HAP-1 (cell line): ENCODE measurements around the gene CD38.

Source experiments
- DNase-seq, 2 experiments: peaks; one replicate each; pipeline ENCODE4 v3.0.0-alpha.2; 2016 to 2020; ENCODE audit warnings: low spot score in 2 of 2
- H3K27me3 ChIP-seq: fragments of 250-450 bp; sonication (Bioruptor Pico); 2 replicates; pipeline ENCODE4 v1.5.1; 2020; ENCODE audit warnings: low read depth, mild to moderate bottlenecking, moderate library complexity
- H3K36me3 ChIP-seq: fragments of 250-450 bp; sonication (Bioruptor Pico); replicated peaks from 2 replicates; pipeline ENCODE4 v1.5.1; 2020; ENCODE audit warnings: mild to moderate bottlenecking
- H3K4me1 ChIP-seq: fragments of 250-450 bp; sonication (Bioruptor Pico); 2 replicates; pipeline ENCODE4 v1.5.1; 2020; ENCODE audit warnings: mild to moderate bottlenecking
- H3K4me3 ChIP-seq: fragments of 250-450 bp; sonication (Bioruptor Pico); 2 replicates; pipeline ENCODE4 v1.5.1; 2020; ENCODE audit warnings: mild to moderate bottlenecking, moderate library complexity
- H3K9me3 ChIP-seq: fragments of 250-450 bp; sonication (Bioruptor Pico); 2 replicates; pipeline ENCODE4 v1.5.1; 2020; ENCODE audit warnings: mild to moderate bottlenecking, moderate library complexity
- in situ Hi-C: fragments of 300-500 bp; cut with MboI; formaldehyde crosslinking; loops from 3 replicates; pipeline ENCODE4 v1.14.3; 2020; ENCODE audit warnings: low sequenced_read_pairs, inconsistent platforms, mixed read lengths

CD38 gene

DNA sequence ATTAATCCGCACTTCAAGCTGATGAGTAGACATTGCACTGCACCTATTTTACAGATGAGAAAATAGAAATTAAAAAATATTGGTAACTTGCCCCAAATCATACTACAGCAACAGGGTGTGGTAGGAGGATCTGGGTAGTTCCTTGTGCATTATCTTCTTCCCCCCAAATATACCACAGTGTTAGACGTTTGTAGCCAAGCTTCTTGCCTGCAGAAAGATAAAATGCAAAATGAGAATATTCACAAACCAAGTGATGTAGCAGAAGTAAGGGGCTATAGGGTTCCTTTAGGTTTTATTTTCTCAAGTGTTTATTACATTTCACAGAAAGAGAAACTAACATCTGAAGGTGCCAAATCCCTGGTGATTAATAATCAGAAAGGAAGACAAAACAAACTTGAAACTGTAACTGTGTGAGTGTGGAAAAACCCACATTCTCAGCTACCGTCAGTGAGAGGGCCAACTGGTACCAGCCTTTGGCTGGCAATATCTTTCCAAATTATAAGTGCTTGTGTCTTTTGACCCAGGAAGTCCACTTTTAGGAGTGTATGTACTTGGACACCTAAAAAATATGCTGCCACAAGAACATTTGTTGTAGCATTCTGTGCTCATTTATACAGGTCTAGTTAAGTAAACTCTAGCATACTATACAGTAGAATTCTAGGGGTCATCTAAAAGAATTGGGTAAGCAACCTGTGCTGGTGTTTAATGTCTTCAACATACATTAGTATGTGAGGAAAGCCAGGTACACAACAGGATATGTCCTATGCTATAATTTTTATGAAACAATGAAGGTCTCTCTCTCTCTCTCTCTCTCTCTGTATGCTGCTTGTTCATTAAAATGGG, 6.7 kb upstream of the CD38 start:
- no peaks in the 10 kb centered on the region for H3K9me3 ChIP-seq
- no peak overlapping the region for H3K4me3 ChIP-seq
- peaks cover 16% of the 10 kb centered on the region for H3K27me3 ChIP-seq
- H3K4me1 ChIP-seq, result no peaks in the 10 kb centered on the region
- no peak for DNase-seq
- in situ Hi-C loops, result no loop called here
- H3K36me3 ChIP-seq, result no peaks in the 10 kb centered on the region

DNA sequence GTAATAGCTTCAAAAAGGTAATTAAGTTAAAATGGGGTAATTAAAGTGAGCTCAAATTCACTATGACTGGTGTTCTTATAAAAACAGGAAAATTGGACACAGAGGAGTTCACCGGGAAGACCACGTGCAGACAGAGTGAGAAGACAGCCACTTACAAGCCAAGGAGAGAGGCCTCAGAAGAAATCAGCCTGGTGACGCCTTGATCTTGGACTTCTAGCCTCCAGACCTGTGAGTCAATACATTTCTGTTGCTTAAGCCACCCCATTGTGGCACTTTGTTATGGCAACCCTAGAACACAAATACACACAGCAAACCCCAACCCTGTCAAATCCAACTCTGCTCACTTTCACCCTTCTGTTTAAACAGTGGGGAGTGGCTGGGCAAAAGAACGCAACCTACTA, 4.1 kb upstream of the CD38 start:
- H3K4me3 ChIP-seq, result no peak overlapping the region
- no peak for DNase-seq
- in situ Hi-C loops, result no loop called here
- H3K36me3 ChIP-seq, result no peaks in the 10 kb centered on the region
- H3K9me3 ChIP-seq, result no peaks in the 10 kb centered on the region
- H3K4me1 ChIP-seq, result peaks cover 5% of the 10 kb centered on the region; the same call in 1 of the 2 replicates
- peaks cover 35% of the 10 kb centered on the region for H3K27me3 ChIP-seq

DNA sequence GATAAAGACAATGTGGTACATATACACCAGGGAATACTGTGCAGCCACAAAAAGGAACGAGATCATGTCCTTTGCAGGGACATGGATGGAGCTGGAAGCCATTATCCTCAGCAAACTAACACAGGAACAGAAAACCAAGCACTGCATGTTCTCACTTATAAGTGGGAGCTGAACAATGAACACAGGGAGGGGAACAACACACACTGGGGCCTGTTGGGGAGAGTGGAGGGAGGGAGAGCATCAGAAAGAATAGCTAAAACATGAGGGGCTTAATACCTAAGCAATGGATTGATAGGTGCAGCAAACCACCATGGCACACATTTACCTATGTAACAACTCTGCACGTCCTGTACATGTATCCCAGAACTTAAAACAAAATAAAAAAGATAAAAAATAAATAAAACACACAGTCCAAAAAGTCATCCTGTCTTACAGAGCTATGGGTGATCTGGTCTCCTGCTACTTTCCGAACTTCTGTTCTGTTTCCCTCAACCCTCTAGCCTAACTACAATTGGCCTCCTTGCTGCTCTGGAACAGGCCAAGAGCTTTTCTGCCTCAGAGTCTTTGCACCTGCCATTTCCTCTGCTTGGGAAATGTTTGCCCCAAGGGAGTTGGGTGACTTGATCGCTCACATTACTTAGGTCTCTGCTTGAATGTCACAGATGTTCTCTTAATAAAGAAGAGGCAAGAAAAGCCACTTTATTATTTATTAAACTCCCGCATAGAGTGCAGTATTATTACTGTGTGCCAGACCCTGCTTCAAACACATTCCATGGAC, 1.1 kb upstream of the CD38 start:
- in situ Hi-C loops, result no loop called here
- Histone ChIP-seq H3K36me3 (no peaks in the 10 kb centered on the region), H3K4me1 (peaks cover 10% of the 10 kb centered on the region), H3K9me3 (no peaks in the 10 kb centered on the region), H3K27me3 (peaks cover 26% of the 10 kb centered on the region), H3K4me3 (no peak overlapping the region)
- DNase-seq, result no peak

DNA sequence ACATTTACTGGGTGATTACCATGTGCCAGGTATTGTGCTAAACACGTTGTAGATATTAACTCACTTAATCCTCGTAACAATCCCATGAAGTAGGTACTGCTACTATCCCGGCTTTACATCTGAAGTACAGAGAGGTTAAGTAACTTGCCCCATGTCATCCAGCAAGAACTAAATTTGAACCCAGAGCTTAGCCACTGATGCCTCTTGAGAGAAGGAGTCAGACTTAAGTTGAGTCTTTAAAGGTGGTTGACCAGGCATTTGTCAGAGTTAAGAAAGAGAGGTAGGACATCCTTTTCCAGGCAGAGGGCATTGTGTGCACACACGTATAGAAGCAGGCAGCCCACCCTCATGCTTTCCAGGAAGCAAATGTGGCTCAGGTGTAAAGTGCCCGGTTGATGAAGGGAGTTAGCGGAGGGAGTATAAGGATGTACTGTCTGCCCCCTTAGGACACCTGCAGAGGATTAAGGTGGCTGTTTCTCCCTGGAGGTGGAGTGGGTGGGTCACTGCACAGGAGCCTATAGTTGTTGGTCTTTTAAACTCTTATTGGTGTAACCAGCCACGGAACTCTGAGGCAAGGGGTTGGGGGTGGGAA, 335 bp upstream of the CD38 start:
- no peak for DNase-seq
- no peaks in the 10 kb centered on the region for H3K36me3 ChIP-seq
- peaks cover 26% of the 10 kb centered on the region for H3K27me3 ChIP-seq
- in situ Hi-C loops, result no loop called here
- no peaks in the 10 kb centered on the region for H3K9me3 ChIP-seq
- peaks cover 10% of the 10 kb centered on the region for H3K4me1 ChIP-seq
- H3K4me3 ChIP-seq, result no peak overlapping the region

DNA sequence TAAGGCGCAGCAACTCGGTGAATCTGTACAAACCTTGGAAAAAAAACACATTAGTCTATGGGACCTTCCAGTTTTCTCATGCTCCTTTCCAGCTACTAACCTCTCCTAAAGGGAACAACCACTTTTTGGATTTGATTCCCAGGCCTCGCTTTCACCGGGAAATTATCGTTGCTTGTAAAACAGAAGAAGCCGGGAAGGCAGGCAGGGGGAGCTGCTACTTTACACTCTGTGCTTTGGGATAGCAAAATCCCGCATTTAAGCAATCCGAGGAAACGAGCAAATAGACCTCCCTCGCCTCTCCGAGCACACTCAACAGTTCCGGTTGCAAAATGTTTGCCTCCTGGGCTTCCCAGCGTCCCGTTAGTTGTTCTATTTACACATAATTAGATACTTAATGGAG, 1.2 kb downstream of the CD38 start:
- DNase-seq, result peak; percentile 42 to 65
- Histone ChIP-seq H3K4me1 (peaks cover 10% of the 10 kb centered on the region), H3K4me3 (peak overlapping the region; percentile 28), H3K27me3 (peaks cover 26% of the 10 kb centered on the region), H3K9me3 (no peaks in the 10 kb centered on the region; the same call in 1 of the 2 replicates), H3K36me3 (no peaks in the 10 kb centered on the region)
- in situ Hi-C loops, result no loop called here

DNA sequence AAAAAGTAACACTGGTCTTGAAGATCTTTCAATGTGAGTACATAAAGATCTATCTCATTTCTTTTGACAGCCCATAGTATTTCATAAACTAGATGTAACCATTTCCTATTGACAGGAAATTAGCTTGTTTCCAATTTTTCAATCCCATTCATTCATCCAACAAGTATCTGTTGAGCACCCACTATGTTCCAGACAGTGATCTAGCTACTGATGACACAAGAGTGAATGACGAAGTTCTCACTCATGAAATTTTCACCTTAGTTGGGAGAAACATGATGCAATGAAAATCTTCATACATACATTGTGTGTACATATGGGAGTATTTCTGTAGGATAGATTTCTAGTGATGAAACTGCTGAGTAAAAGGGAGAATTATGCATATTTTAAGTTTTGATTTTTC, 1.7 kb downstream of the CD38 start:
- Histone ChIP-seq H3K4me3 (no peak overlapping the region), H3K36me3 (no peaks in the 10 kb centered on the region), H3K27me3 (peaks cover 26% of the 10 kb centered on the region), H3K9me3 (no peaks in the 10 kb centered on the region; the same call in 1 of the 2 replicates), H3K4me1 (peaks cover 10% of the 10 kb centered on the region)
- in situ Hi-C loops, result no loop called here
- DNase-seq, result no peak

DNA sequence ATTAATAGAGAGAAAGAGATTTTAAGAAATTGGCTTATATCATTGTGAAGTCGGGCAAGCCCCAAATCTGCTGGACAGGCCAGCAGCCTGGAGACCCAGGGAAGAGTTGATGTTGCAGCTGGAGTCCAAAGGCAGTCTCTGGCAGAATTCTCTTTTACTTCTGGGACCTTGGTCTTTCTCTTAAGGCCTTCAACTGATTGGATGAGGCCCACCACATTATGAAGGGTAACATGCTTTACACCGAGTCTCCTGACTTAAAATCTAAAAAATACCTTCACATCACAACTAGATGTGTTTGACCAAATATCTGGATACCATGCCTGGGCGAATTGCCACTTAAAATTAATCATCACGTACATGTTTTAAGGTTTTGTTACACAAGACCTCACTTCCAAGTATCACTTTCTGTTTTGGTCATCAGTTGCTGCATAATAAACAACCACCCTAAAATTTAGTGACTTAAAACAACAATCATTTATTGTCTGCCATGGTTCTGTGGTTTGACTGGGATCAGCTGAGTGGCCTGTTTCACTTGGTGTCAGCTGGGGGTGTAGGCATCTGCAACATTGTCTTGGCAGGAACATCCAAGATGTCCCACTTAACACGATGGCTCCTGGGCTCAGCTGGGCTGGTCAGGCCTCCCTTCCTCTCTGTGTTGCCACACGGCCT, 3.4 kb downstream of the CD38 start:
- in situ Hi-C loops, result no loop called here
- no peaks in the 10 kb centered on the region; the same call in 1 of the 2 replicates for H3K9me3 ChIP-seq
- no peak for DNase-seq
- peaks cover 10% of the 10 kb centered on the region for H3K4me1 ChIP-seq
- no peaks in the 10 kb centered on the region for H3K36me3 ChIP-seq
- H3K27me3 ChIP-seq, result peaks cover 18% of the 10 kb centered on the region
- no peak overlapping the region for H3K4me3 ChIP-seq

DNA sequence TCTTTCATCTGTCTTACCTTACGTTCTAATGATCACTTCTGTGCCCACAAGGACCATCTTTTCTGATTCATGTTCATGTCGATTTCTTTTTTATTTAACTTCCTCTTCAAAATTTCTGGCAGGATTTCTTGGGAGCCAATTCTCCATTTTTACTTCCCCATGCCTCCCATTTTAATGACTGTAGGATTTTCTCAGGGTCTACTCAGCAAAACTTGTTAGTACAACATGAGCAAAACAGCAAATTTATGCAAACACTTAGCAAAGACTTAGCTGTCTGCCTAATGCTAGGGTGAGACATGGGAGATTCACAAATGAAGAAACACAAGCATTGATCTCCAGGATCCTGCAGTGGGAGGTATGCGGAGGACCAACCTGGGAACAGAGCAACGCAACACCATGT, 5.5 kb downstream of the CD38 start:
- in situ Hi-C loops, result no loop called here
- Histone ChIP-seq H3K4me3 (no peak overlapping the region), H3K9me3 (no peaks in the 10 kb centered on the region; the same call in 1 of the 2 replicates), H3K27me3 (peaks cover under 1% of the 10 kb centered on the region; the same call in 1 of the 2 replicates), H3K4me1 (peaks cover 6% of the 10 kb centered on the region), H3K36me3 (no peaks in the 10 kb centered on the region)
- no peak for DNase-seq

DNA sequence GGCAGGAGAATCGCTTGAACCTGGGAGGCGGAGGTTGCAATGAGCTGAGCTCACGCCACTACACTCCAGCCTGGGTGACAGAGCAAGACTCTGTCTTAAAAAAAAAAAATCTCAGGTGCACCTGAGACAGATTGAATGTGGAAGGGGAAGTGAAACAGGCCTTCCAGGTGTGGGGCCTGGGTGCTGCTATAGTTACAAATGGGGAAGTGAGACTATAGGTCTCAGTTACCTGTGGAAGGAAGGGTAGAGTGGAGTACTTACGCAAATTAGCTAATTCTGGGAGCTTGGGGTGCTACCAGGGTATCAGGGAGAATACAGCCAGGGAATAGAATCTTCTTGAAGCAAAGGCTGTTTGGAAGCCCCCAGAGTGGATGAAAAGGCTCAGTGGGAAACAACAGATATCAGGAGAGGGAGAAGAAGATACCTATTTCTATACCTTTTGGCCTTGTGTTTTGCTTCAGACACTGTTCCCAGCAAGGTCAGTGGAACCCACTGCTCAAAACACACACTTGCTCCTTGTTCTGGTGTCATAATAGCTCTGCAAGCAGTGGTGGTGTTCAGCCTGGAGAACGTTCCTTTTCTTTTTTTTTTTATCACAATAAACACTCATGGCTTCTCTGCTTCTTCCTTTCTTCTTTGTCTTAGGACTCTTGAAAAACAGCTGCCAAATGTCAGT, 7.0 kb downstream of the CD38 start:
- no peaks in the 10 kb centered on the region for H3K36me3 ChIP-seq
- no peak for DNase-seq
- H3K4me3 ChIP-seq, result no peak overlapping the region
- H3K9me3 ChIP-seq, result no peaks in the 10 kb centered on the region; the same call in 1 of the 2 replicates
- H3K4me1 ChIP-seq, result no peaks in the 10 kb centered on the region
- in situ Hi-C loops, result no loop called here
- H3K27me3 ChIP-seq, result no peaks in the 10 kb centered on the region

DNA sequence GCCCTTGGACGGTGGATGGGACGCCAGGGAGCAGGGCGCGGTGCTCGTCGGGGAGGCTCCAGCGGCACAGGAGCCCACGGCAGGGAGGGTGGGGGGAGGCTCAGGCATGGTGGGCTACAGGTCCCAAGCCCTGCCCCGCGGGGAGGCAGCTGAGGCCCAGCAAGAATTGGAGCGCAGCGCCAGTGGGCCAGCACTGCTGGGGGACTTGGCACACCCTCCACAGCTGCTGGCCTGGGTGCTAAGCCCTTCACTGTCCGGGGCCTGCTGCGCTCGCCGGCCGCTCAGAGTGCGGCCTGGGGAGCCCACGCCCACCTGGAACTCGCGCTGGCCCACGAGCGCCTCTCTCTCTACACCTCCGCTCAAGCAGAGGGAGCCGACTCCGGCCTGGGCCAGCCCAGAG, 8.6 kb downstream of the CD38 start:
- H3K4me1 ChIP-seq, result no peaks in the 10 kb centered on the region
- DNase-seq, result no peak
- no peaks in the 10 kb centered on the region for H3K36me3 ChIP-seq
- no peak overlapping the region for H3K4me3 ChIP-seq
- in situ Hi-C loops, result no loop called here
- H3K27me3 ChIP-seq, result no peaks in the 10 kb centered on the region
- H3K9me3 ChIP-seq, result no peaks in the 10 kb centered on the region; the same call in 1 of the 2 replicates

DNA sequence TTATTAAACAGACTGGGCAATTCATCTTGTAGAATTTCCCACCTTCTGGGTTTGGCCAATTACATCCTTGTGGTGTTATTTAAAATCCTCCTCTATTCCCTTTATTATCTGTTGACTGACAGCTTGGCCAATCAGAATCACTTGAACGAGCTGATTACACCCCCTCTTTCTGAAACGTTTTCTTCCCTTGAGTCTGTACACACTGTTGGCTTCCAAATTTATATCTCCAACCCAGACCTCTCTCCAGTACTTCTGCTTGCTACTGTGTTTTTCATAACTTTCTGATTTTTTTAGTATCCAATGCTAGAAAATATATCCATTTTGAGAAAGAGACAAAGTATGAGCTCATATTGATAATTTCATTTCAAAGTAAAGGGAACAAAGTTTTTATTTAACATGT, 14.8 kb downstream of the CD38 start:
- Histone ChIP-seq H3K27me3 (peaks cover 4% of the 10 kb centered on the region; the same call in 1 of the 2 replicates), H3K4me1 (no peaks in the 10 kb centered on the region; the same call in 1 of the 2 replicates), H3K9me3 (no peaks in the 10 kb centered on the region), H3K4me3 (no peak overlapping the region), H3K36me3 (no peaks in the 10 kb centered on the region)
- in situ Hi-C loops, result no loop called here
- DNase-seq, result no peak

DNA sequence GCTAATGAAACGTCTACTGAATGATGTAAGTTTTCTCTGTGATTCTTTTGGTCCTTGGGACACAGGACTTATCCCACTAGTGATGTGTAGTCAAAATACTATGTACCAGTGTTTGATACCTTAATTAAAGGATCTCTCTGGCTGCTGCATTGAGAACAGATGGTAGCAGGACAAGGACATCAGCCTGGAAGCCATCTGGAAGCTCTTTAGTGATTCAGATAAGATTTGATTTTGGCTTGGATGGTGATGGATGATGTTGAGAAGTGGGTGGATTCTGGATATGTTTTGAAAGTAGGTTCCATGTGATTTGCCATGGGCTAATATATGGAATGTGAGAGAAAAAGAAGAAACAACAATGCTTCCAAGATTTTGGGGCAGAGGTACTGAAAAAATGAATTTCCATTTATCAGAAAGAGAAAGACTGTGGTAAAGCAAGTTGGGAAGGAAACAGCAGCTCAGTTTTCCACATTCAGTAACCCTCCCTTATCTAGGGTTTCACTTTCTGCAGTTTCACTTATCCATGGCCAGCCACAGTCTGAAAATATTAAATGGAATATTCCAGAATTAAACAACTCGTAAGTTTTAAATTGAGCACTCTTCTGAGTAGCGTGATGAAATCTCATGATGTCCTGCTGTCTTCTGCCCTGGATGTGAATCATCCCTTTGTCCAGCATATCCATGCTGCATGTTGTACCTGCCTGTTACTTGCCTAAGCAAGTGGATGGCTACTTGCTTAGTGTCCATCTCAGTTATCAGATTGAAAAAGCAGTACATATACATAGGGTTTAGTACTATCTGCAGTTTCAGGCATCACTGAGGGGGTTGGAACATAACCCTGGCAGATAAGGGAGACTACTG, 15.6 kb downstream of the CD38 start:
- Histone ChIP-seq H3K4me1 (no peaks in the 10 kb centered on the region; the same call in 1 of the 2 replicates), H3K27me3 (peaks cover 4% of the 10 kb centered on the region; the same call in 1 of the 2 replicates), H3K9me3 (no peaks in the 10 kb centered on the region), H3K36me3 (no peaks in the 10 kb centered on the region), H3K4me3 (no peak overlapping the region)
- no peak for DNase-seq
- in situ Hi-C loops, result no loop called here
